Vagina (tissue), 2 donors: ENCODE data around the gene CRX.

Experiments
- CTCF ChIP-seq, 3 experiments: fragments of 450-650 bp in 2 of 3; fragments of 200-600 bp in 1 of 3; sonication (generic) in 1 of 3; IDR thresholded peaks; one replicate each; pipeline ENCODE4 v1.5.1; 2017 to 2019; ENCODE audit warnings: antibody characterized with exemption in 3 of 3, mild to moderate bottlenecking in 2 of 3, moderate library complexity in 2 of 3
- POLR2AphosphoS5 ChIP-seq, 2 donors: sonication (generic); formaldehyde crosslinking; IDR thresholded peaks; one replicate each; pipeline ENCODE4 v1.9.0; 2017; ENCODE audit warnings: antibody characterized with exemption in 2 of 2, mild to moderate bottlenecking in 2 of 2, low read depth in 1 of 2; ENCODE audit not compliant: insufficient read depth in 1 of 2

GRCh38 chr19:47824396-47824795, 2.7 kb downstream of the CRX start:
- TF ChIP-seq CTCF (IDR thresholded peaks at IDR 0.05) (no peak), POLR2AphosphoS5 (IDR thresholded peaks at IDR 0.05; ENCODE audit: insufficient read depth in 1 of 2, low read depth in 1 of 2) (no peak)
